CD14-positive monocyte (primary cell): ENCODE measurements around the gene GABRA1. TPM values are rescaled to one million over a fixed set of nuclear protein-coding genes. Genes with fewer than 3 reads are reported as not detected.

Experiments used
- DNase-seq, 3 donors: peaks; one replicate each; pipeline ENCODE4 v3.0.0-alpha.2; 2011 to 2022
- H2AFZ ChIP-seq: 2 replicates; pipeline ENCODE4 v1.6.0; 2012; ENCODE audit warnings: mild to moderate bottlenecking, low read depth, low read length, inconsistent platforms; ENCODE audit not compliant: insufficient read depth, poor library complexity, severe bottlenecking
- H3K27ac ChIP-seq, 2 donors: 1 replicate in 1 of 2; 2 replicates in 1 of 2; pipeline ENCODE4 v1.5.1; 2012 to 2013; ENCODE audit warnings: low read length in 2 of 2, control low read depth in 1 of 2, inconsistent platforms in 1 of 2, low read depth in 1 of 2, mild to moderate bottlenecking in 1 of 2
- H3K27me3 ChIP-seq, 2 donors: one replicate each; pipeline versions ENCODE4 v1.6.0 to v1.6.1; 2011 to 2013; ENCODE audit warnings: low read length in 2 of 2; ENCODE audit not compliant: control insufficient read depth in 2 of 2, insufficient read depth in 2 of 2
- H3K36me3 ChIP-seq, 2 donors: replicated peaks in 1 of 2; 1 replicate in 1 of 2; 2 replicates in 1 of 2; pipeline versions ENCODE4 v1.5.1 to v1.6.1; 2012 to 2013; ENCODE audit warnings: low read length in 2 of 2, control low read depth in 1 of 2, inconsistent platforms in 1 of 2, mild to moderate bottlenecking in 1 of 2; ENCODE audit not compliant: insufficient read depth in 2 of 2, control insufficient read depth in 1 of 2
- H3K4me1 ChIP-seq, 2 donors: 1 replicate in 1 of 2; 2 replicates in 1 of 2; pipeline versions ENCODE4 v1.5.1 to v1.6.1; 2012 to 2013; ENCODE audit warnings: low read length in 2 of 2, control low read depth in 1 of 2, inconsistent platforms in 1 of 2, mild to moderate bottlenecking in 1 of 2, moderate library complexity in 1 of 2; ENCODE audit not compliant: insufficient read depth in 2 of 2, control insufficient read depth in 1 of 2
- H3K4me2 ChIP-seq: replicated peaks from 2 replicates; pipeline ENCODE3; 2012; ENCODE audit warnings: low read length, moderate library complexity, mild to moderate bottlenecking; ENCODE audit not compliant: poor library complexity, severe bottlenecking; ENCODE audit errors: extremely low read depth
- H3K4me3 ChIP-seq, 3 experiments: fragments of 200-600 bp in 1 of 3; sonication (generic) in 1 of 3; replicated peaks in 1 of 3; 1 replicate in 2 of 3; 2 replicates in 1 of 3; pipeline ENCODE4 v1.5.1; 2011 to 2013; ENCODE audit warnings: low read length in 3 of 3, mild to moderate bottlenecking in 3 of 3, control low read depth in 2 of 3, low read depth in 2 of 3, inconsistent platforms in 1 of 3, moderate library complexity in 1 of 3
- H3K79me2 ChIP-seq: 2 replicates; pipeline ENCODE4 v1.6.0; 2012; ENCODE audit warnings: mild to moderate bottlenecking, control low read depth, inconsistent platforms, low read length, moderate library complexity; ENCODE audit not compliant: insufficient read depth
- H3K9ac ChIP-seq: 2 replicates; pipeline ENCODE4 v1.6.0; 2017; ENCODE audit warnings: low read length, mild to moderate bottlenecking; ENCODE audit not compliant: insufficient read depth, poor library complexity, severe bottlenecking
- H3K9me3 ChIP-seq, 2 donors: replicated peaks in 1 of 2; 1 replicate in 1 of 2; 2 replicates in 1 of 2; pipeline versions ENCODE4 v1.5.1 to v1.6.1; 2012 to 2013; ENCODE audit warnings: low read length in 2 of 2, control low read depth in 1 of 2; ENCODE audit not compliant: control insufficient read depth in 1 of 2, insufficient read depth in 1 of 2
- H4K20me1 ChIP-seq: 2 replicates; pipeline ENCODE4 v1.6.0; 2012; ENCODE audit warnings: mild to moderate bottlenecking, low read length, control low read depth, moderate library complexity; ENCODE audit not compliant: insufficient read depth
- H3K27ac Mint-ChIP-seq, 7 donors: one replicate each; pipeline ENCODE4 v1.8.0; 2020; ENCODE audit warnings: mild to moderate bottlenecking in 7 of 7, mixed read lengths in 7 of 7, moderate library complexity in 6 of 7, inconsistent platforms in 2 of 7
- H3K27me3 Mint-ChIP-seq, 3 donors: one replicate each; pipeline ENCODE4 v1.8.0; 2021 to 2022; ENCODE audit warnings: low read depth in 3 of 3, mild to moderate bottlenecking in 3 of 3, mixed read lengths in 3 of 3, moderate library complexity in 3 of 3, inconsistent platforms in 1 of 3
- H3K36me3 Mint-ChIP-seq, 2 donors: one replicate each; pipeline ENCODE4 v1.8.0; 2020; ENCODE audit warnings: mixed read lengths in 2 of 2, inconsistent platforms in 1 of 2, mild to moderate bottlenecking in 1 of 2
- H3K4me1 Mint-ChIP-seq: one replicate; pipeline ENCODE4 v1.8.0; 2020; ENCODE audit warnings: mild to moderate bottlenecking, mixed read lengths
- H3K4me3 Mint-ChIP-seq, 2 donors: one replicate each; pipeline ENCODE4 v1.8.0; 2020; ENCODE audit warnings: mild to moderate bottlenecking in 2 of 2, mixed read lengths in 2 of 2, moderate library complexity in 1 of 2
- H3K9me3 Mint-ChIP-seq, 7 donors: one replicate each; pipeline ENCODE4 v1.8.0; 2020 to 2022; ENCODE audit warnings: mixed read lengths in 7 of 7, mild to moderate bottlenecking in 6 of 7, moderate library complexity in 6 of 7, inconsistent platforms in 2 of 7
- CTCF ChIP-seq: fragments of 200-600 bp; IDR thresholded peaks from one replicate; pipeline ENCODE4 v1.8.0; 2022; ENCODE audit warnings: antibody characterized with exemption, mild to moderate bottlenecking
- WGBS: methylation state at CpG from one replicate; pipeline ENCODE4 v1.1.5; 2013; ENCODE audit warnings: missing lambda C conversion rate; ENCODE audit not compliant: insufficient coverage; 5-methylcytosine and 5-hydroxymethylcytosine counted together
- intact Hi-C, 2 donors: fragments of 100-400 bp; cut with micrococcal nuclease; formaldehyde crosslinking; loops; one replicate each; pipeline versions ENCODE4 v1.15.0 to v1.15.1; 2023
- polyA minus RNA-seq: library from RNA; depleted of rRNA, polyadenylated mRNA; stranded (reverse); fragments of >200 nt; gene quantifications from 2 replicates; pipeline ENCODE4 v1.2.3, GENCODE V29; 2012
- polyA plus RNA-seq, 3 donors: library from polyadenylated mRNA; depleted of rRNA in 1 of 3; unstranded in 2 of 3; stranded (reverse) in 1 of 3; fragments of 300-500 nt in 2 of 3; fragments of >200 nt in 1 of 3; fragmentation: Illumina TruSeq in 2 of 3; gene quantifications; 1 replicate in 2 of 3; 2 replicates in 1 of 3; pipeline ENCODE4 v1.2.3, GENCODE V29; 2012 to 2021
- total RNA-seq, 12 experiments: library from RNA in 1 of 12; stranded (reverse) in 1 of 12; fragments of 120-200 nt in 1 of 12; gene quantifications; one replicate each; pipeline ENCODE4 v1.2.4 and lab custom pipeline; 2013 to 2026; ENCODE audit warnings: mixed read lengths in 6 of 12, inconsistent platforms in 1 of 12

Gene GABRA1
- total RNA-seq (2013) = not detected
- polyA plus RNA-seq = not detected
- polyA minus RNA-seq = not detected in 2 replicates
- 0 to 1.8 (median 0) reads per million in 11 experiments for total RNA-seq (lab: John Stamatoyannopoulos, UW)

- Histone ChIP-seq H4K20me1 (no peaks in the 10 kb centered on the region), H3K9me3 (peaks cover 0 to 4% of the 10 kb centered on the region in 2 donors), H3K4me1 (no peaks in the 10 kb centered on the region), H3K36me3 (no peaks in the 10 kb centered on the region), H3K27me3 (peaks cover 28 to 31% of the 10 kb centered on the region in 2 donors), H3K4me3 (no peak within 1 kb of the TSS), H3K9ac (no peak within 1 kb of the TSS), H3K4me2 (no peak within 1 kb of the TSS), H3K79me2 (no peaks in the 10 kb centered on the region), H3K27ac (no peak within 1 kb of the TSS), H2AFZ (no peak within 1 kb of the TSS)
- no peak for DNase-seq
- TF ChIP-seq CTCF = no peak
- peaks cover 0 to 5% (median 0%) of the 10 kb centered on the region in 7 donors for H3K9me3 Mint-ChIP-seq
- 9% methylated on average over 10 of the region's 16 CpGs for WGBS
- H3K36me3 Mint-ChIP-seq = no peaks in the 10 kb centered on the region
- peaks cover 26 to 31% (median 29%) of the 10 kb centered on the region in 3 donors for H3K27me3 Mint-ChIP-seq
- no peak within 1 kb of the TSS for H3K27ac Mint-ChIP-seq
- intact Hi-C loops = no loop called here
- no peaks in the 10 kb centered on the region for H3K4me1 Mint-ChIP-seq
- peak within 1 kb of the TSS in 1 of 2 donors; percentile 43 for H3K4me3 Mint-ChIP-seq
Measured at GRCh38 chr5:161847941-161848391, at the start of gene GABRA1. GABRA1 (plus strand) TSS chr5:161848120; CDS start chr5:161850811, 2,691 bp downstream.

- no peak overlapping the region for H3K27ac Mint-ChIP-seq
- H3K36me3 ChIP-seq = no peaks in the 10 kb centered on the region
- H3K36me3 Mint-ChIP-seq = no peaks in the 10 kb centered on the region
- H3K4me1 Mint-ChIP-seq = no peaks in the 10 kb centered on the region
- H3K4me1 ChIP-seq = no peaks in the 10 kb centered on the region
- TF ChIP-seq CTCF = no peak
- H3K9me3 ChIP-seq = no peaks in the 10 kb centered on the region
- intact Hi-C loops = no loop called here
- no peak overlapping the region for H3K4me3 ChIP-seq
- no peaks in the 10 kb centered on the region for H4K20me1 ChIP-seq
- H3K4me2 ChIP-seq = no peak overlapping the region
- H3K9me3 Mint-ChIP-seq = peaks cover 0 to 2% (median 0%) of the 10 kb centered on the region in 7 donors
- H2AFZ ChIP-seq = no peak overlapping the region
- H3K27me3 ChIP-seq = no peaks in the 10 kb centered on the region
- no peak overlapping the region for H3K27ac ChIP-seq
- H3K4me3 Mint-ChIP-seq = no peak overlapping the region
- no peak for DNase-seq
- H3K9ac ChIP-seq = no peak overlapping the region
- no peaks in the 10 kb centered on the region for H3K79me2 ChIP-seq
- peaks cover 0 to 1% (median 0%) of the 10 kb centered on the region in 3 donors for H3K27me3 Mint-ChIP-seq
- 94% methylated on average over 3 of the region's 3 CpGs for WGBS
Measured at GRCh38 chr5:161799316-161799715, 48.6 kb upstream of the GABRA1 start.
